Thoracic aorta (tissue), 2 donors: ENCODE measurements around the gene CD6. TPM values are rescaled to one million over a fixed set of nuclear protein-coding genes. Genes with fewer than 3 reads are reported as not detected.

ENCODE experiments used
- ATAC-seq: fragments of 150-250 bp; one replicate; pipeline ENCODE4 v1.8.0; 2017; ENCODE audit warnings: low read depth; ENCODE audit not compliant: insufficient number of reproducible peaks, low FRiP score
- DNase-seq: peaks from one replicate; pipeline ENCODE4 v3.0.0-alpha.2; 2020; ENCODE audit warnings: low spot score
- H3K27ac ChIP-seq, 2 donors: fragments of 200-600 bp; sonication (generic); 1 replicate in 1 of 2; 2 replicates in 1 of 2; pipeline ENCODE4 v1.5.1; 2016; ENCODE audit warnings: mild to moderate bottlenecking in 2 of 2, moderate library complexity in 2 of 2
- H3K27me3 ChIP-seq: fragments of 200-600 bp; sonication (generic); replicated peaks from 2 replicates; pipeline ENCODE4 v1.6.0; 2016; ENCODE audit warnings: mild to moderate bottlenecking; ENCODE audit not compliant: insufficient read depth
- H3K36me3 ChIP-seq: fragments of 200-600 bp; sonication (generic); one replicate; pipeline ENCODE4 v1.5.1; 2016
- H3K4me1 ChIP-seq, 2 donors: fragments of 200-600 bp; sonication (generic); 1 replicate in 1 of 2; 2 replicates in 1 of 2; pipeline versions ENCODE4 v1.5.1 to v1.6.0; 2016; ENCODE audit warnings: low read depth in 2 of 2, mild to moderate bottlenecking in 1 of 2; ENCODE audit not compliant: control insufficient read depth in 1 of 2
- H3K4me3 ChIP-seq: fragments of 200-600 bp; sonication (generic); 2 replicates; pipeline ENCODE4 v1.5.1; 2016; ENCODE audit warnings: mild to moderate bottlenecking
- H3K9me3 ChIP-seq: fragments of 200-600 bp; sonication (generic); 2 replicates; pipeline ENCODE4 v1.5.1; 2016
- total RNA-seq, 2 donors: library from RNA; depleted of rRNA; stranded (reverse); fragments of >200 nt; gene quantifications; one replicate each; pipeline versions ENCODE4 v1.1.0 to v1.2.3, GENCODE V29; 2016
- TF ChIP-seq, protein P1 (sequence below): fragments of 200-600 bp; sonication (generic); IDR thresholded peaks from one replicate; pipeline ENCODE4 v1.5.1; 2019; ENCODE audit warnings: antibody characterized with exemption

Gene CD6
- total RNA-seq, 2 donors from 2014 or later = 2.2 to 3.3 TPM

DNA sequence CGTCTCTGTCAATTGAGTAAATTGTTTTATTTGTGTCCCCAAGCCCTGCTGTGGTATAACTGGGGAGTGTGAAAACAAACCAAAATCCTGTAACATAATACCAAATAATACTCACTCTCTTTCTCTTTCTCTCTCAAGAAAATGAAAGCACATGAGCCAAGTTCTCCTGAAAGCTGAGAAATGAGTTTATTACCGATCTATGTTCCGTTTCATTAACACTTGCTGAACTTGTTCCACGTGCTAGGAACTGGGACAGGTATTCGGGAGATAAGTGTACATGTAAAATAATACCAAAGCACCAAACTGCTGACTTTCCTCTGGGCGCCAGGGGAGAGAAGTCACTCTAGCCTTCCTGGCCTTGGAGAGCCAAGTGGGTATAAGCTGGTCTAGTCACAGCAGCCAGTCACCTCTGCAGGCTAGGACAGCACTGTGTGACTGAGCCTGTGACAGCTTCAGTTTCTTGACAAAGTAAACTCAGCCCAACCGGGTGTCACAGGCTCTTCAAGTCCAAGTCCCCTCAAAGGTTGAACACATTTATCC, 23.1 kb downstream of the CD6 start:
- ATAC-seq (no peak), DNase-seq (no peak)
- TF ChIP-seq, protein P1, sequence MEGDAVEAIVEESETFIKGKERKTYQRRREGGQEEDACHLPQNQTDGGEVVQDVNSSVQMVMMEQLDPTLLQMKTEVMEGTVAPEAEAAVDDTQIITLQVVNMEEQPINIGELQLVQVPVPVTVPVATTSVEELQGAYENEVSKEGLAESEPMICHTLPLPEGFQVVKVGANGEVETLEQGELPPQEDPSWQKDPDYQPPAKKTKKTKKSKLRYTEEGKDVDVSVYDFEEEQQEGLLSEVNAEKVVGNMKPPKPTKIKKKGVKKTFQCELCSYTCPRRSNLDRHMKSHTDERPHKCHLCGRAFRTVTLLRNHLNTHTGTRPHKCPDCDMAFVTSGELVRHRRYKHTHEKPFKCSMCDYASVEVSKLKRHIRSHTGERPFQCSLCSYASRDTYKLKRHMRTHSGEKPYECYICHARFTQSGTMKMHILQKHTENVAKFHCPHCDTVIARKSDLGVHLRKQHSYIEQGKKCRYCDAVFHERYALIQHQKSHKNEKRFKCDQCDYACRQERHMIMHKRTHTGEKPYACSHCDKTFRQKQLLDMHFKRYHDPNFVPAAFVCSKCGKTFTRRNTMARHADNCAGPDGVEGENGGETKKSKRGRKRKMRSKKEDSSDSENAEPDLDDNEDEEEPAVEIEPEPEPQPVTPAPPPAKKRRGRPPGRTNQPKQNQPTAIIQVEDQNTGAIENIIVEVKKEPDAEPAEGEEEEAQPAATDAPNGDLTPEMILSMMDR = no peak
- Histone ChIP-seq H3K4me1 (no peaks in the 10 kb centered on the region), H3K27me3 (no peaks in the 10 kb centered on the region), H3K4me3 (no peak overlapping the region), H3K27ac (no peak overlapping the region), H3K9me3 (no peaks in the 10 kb centered on the region), H3K36me3 (no peaks in the 10 kb centered on the region)

DNA sequence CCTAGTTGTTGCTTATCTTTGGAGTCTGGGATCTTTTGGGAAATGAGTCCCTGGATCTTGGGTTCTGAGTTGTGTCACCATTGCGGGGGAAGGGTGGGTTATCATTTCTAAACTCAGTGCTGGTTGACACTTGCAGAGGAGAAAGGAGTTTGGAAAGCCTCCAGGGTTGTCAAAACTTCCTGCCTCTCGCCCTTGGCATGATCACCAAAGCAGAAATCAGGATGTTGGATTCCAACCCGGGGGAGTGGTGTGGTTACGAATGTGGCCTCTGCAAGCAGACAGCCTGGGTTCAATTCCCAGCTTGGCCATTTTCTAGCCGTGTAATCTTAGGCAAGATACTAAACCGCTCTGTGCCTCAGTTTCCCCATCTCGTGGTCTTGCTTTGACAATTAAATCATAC, 24.3 kb downstream of the CD6 start:
- Histone ChIP-seq H3K27me3 (no peaks in the 10 kb centered on the region), H3K4me3 (no peak overlapping the region), H3K9me3 (no peaks in the 10 kb centered on the region), H3K27ac (no peak overlapping the region), H3K4me1 (no peaks in the 10 kb centered on the region), H3K36me3 (no peaks in the 10 kb centered on the region)
- no peak for DNase-seq
- no peak for ATAC-seq
- TF ChIP-seq, protein P1 = no peak

DNA sequence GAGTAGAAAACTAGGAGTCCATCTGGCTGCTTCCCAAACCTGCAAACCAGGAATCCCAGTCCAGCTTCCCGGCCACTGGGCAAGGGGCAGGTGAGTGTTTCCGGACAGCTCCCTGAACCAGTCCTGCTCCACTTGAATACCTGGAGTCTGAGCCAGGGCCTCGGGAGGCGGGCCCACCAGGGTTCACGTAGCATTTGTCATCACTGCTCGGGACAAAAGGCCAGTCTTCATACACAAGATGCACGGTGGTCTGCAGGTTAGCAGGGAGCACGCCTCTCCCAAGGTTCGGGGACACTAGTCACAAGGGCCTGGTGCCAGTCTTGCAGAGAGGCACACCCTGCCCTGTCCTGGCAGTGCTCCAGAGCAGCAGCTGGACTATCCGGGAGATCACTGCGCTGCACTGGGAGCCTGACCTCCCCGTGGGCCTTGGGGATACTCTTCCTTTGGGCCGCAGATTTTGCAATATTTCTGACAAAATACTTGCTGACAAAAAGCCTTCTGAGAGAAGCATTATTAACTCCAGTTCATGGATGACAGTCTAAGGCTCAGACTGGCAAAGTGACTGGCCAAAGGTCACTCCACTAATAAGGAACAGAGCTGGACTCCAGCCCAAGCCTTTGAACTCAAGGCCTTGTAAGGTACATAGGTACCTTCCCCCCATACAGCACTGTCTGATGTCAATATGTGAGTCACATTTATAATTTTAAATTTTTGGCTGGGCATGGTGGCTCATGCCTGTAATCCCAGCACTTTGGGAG, 25.1 kb downstream of the CD6 start:
- Histone ChIP-seq H3K4me1 (no peaks in the 10 kb centered on the region), H3K4me3 (no peak overlapping the region), H3K36me3 (no peaks in the 10 kb centered on the region), H3K27ac (no peak overlapping the region), H3K27me3 (no peaks in the 10 kb centered on the region), H3K9me3 (no peaks in the 10 kb centered on the region)
- DNase-seq = no peak
- TF ChIP-seq, protein P1 = no peak
- no peak for ATAC-seq

DNA sequence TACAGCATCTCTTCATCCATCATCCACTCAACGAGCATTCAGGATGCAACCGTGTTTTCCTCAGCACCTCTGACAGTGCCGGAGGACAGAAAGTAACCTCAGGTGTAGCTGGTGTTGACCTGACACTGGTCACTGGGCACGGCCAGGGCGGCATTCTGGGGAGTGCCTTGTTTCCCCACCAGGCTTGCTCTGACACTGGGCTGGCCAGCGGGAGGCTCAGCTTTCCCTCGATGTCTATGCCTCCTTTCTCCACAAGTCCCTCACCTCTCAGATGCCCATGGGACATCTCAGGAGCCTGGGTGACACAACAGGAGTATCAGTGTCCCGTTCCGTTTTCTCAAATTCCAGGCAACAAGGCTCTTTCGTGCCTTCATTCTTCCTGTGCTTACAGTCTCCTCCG, 28.9 kb downstream of the CD6 start:
- Histone ChIP-seq H3K4me3 (no peak overlapping the region), H3K27me3 (no peaks in the 10 kb centered on the region), H3K9me3 (no peaks in the 10 kb centered on the region), H3K36me3 (no peaks in the 10 kb centered on the region), H3K4me1 (no peaks in the 10 kb centered on the region), H3K27ac (no peak overlapping the region)
- TF ChIP-seq, protein P1 = no peak
- ATAC-seq (no peak), DNase-seq (no peak)

DNA sequence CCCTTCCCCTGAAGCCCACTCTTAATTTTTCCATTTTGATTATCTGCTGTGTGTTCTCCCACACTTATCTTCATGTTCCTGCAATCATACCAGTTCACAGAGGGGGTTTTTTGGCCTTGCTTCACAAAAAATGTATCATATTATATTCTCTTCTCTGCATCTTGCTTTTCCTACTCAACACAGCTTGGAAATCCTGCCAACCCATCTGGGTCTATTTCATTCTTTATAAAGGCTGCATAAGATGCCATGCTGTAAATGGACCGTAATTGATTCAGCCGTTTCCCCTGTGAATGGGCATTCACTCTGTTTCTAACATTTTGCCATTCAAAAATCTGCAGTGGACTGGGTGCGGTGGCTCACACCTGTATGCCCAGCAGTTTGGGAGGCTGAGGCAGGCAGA, 30.5 kb downstream of the CD6 start:
- Histone ChIP-seq H3K4me1 (no peaks in the 10 kb centered on the region), H3K27me3 (no peaks in the 10 kb centered on the region), H3K4me3 (no peak overlapping the region), H3K9me3 (no peaks in the 10 kb centered on the region), H3K36me3 (no peaks in the 10 kb centered on the region), H3K27ac (no peak overlapping the region)
- ATAC-seq (no peak), DNase-seq (no peak)
- TF ChIP-seq, protein P1 = no peak
